H9 (cell line): ENCODE measurements around the gene KDM4C. TPM values are rescaled to one million over a fixed set of nuclear protein-coding genes. Genes with fewer than 3 reads are reported as not detected.

ENCODE experiments used
- DNase-seq: peaks from one replicate; pipeline ENCODE4 v3.0.0-alpha.2; 2017
- H2AFZ ChIP-seq: one replicate; pipeline ENCODE4 v1.6.1; 2013; ENCODE audit warnings: mild to moderate bottlenecking, low read length, control low read depth, moderate library complexity
- H2AK5ac ChIP-seq: 2 replicates; pipeline ENCODE4 v1.6.1; 2013; ENCODE audit warnings: low read length, control low read depth, mixed read lengths; ENCODE audit not compliant: insufficient read length
- H2BK120ac ChIP-seq: one replicate; pipeline ENCODE4 v1.6.1; 2013; ENCODE audit warnings: low read depth, mild to moderate bottlenecking, low read length, control low read depth, inconsistent platforms; ENCODE audit not compliant: poor library complexity, severe bottlenecking
- H2BK12ac ChIP-seq: 2 replicates; pipeline ENCODE4 v1.6.1; 2013; ENCODE audit warnings: low read length, control low read depth, mixed read lengths, low read depth; ENCODE audit not compliant: insufficient read length
- H2BK15ac ChIP-seq: 2 replicates; pipeline ENCODE4 v1.6.1; 2013; ENCODE audit warnings: low read depth, low read length, control low read depth
- H2BK20ac ChIP-seq: one replicate; pipeline ENCODE4 v1.6.1; 2013; ENCODE audit warnings: low read depth, mild to moderate bottlenecking, low read length, control low read depth, inconsistent platforms; ENCODE audit not compliant: poor library complexity, severe bottlenecking
- H2BK5ac ChIP-seq: 2 replicates; pipeline ENCODE4 v1.6.1; 2013; ENCODE audit warnings: low read length, control low read depth, mixed read lengths; ENCODE audit not compliant: insufficient read length
- H3K14ac ChIP-seq: 2 replicates; pipeline ENCODE4 v1.6.1; 2013; ENCODE audit warnings: low read length, control low read depth; ENCODE audit not compliant: insufficient read depth
- H3K18ac ChIP-seq: 2 replicates; pipeline ENCODE4 v1.6.1; 2013; ENCODE audit warnings: low read depth, mild to moderate bottlenecking, mixed read lengths, low read length, control low read depth; ENCODE audit not compliant: insufficient read length
- H3K23ac ChIP-seq: 2 replicates; pipeline ENCODE4 v1.6.1; 2013; ENCODE audit warnings: low read length, control low read depth, mixed read lengths, low read depth; ENCODE audit not compliant: insufficient read length
- H3K23me2 ChIP-seq: 2 replicates; pipeline ENCODE4 v1.6.1; 2013; ENCODE audit warnings: low read depth, mild to moderate bottlenecking, mixed read lengths, low read length, control low read depth; ENCODE audit not compliant: insufficient read length, poor library complexity, severe bottlenecking
- H3K27ac ChIP-seq: 2 replicates; pipeline ENCODE4 v1.5.1; 2013; ENCODE audit warnings: low read length, control low read depth, mixed read lengths, low read depth; ENCODE audit not compliant: insufficient read length
- H3K27me3 ChIP-seq: 2 replicates; pipeline ENCODE4 v1.6.1; 2013; ENCODE audit warnings: low read length, control low read depth, inconsistent platforms; ENCODE audit not compliant: insufficient read depth
- H3K4ac ChIP-seq: 2 replicates; pipeline ENCODE4 v1.6.1; 2013; ENCODE audit warnings: low read depth, mild to moderate bottlenecking, control low read depth, inconsistent platforms, low read length, moderate library complexity
- H3K4me1 ChIP-seq: 2 replicates; pipeline ENCODE4 v1.6.1; 2013; ENCODE audit warnings: low read length, control low read depth, inconsistent platforms; ENCODE audit not compliant: insufficient read depth
- H3K4me2 ChIP-seq: 2 replicates; pipeline ENCODE4 v1.6.1; 2013; ENCODE audit warnings: low read length, control low read depth, mixed read lengths; ENCODE audit not compliant: insufficient read length, insufficient read depth
- H3K56ac ChIP-seq: 2 replicates; pipeline ENCODE4 v1.6.1; 2013; ENCODE audit warnings: low read depth, mild to moderate bottlenecking, mixed read lengths, low read length, control low read depth; ENCODE audit not compliant: insufficient read length
- H3K79me1 ChIP-seq: 2 replicates; pipeline ENCODE4 v1.6.1; 2013; ENCODE audit warnings: low read depth, mild to moderate bottlenecking, moderate library complexity, low read length, control low read depth, inconsistent platforms; ENCODE audit not compliant: insufficient read depth, poor library complexity, severe bottlenecking
- H3K79me2 ChIP-seq: 2 replicates; pipeline ENCODE4 v1.6.1; 2013; ENCODE audit warnings: low read length, control low read depth, inconsistent platforms; ENCODE audit not compliant: insufficient read depth
- H3K9ac ChIP-seq: 2 replicates; pipeline ENCODE4 v1.6.1; 2013; ENCODE audit warnings: low read length, control low read depth, mixed read lengths; ENCODE audit not compliant: insufficient read length; ENCODE audit errors: extremely low read depth
- H3K9me3 ChIP-seq: one replicate; pipeline ENCODE4 v1.6.1; 2013; ENCODE audit warnings: low read depth, low read length, inconsistent platforms; ENCODE audit not compliant: control insufficient read depth
- H3T11ph ChIP-seq: one replicate; pipeline ENCODE4 v1.6.1; 2013; ENCODE audit warnings: mild to moderate bottlenecking, low read length, control low read depth, inconsistent platforms
- H4K20me1 ChIP-seq: one replicate; pipeline ENCODE4 v1.6.1; 2013; ENCODE audit not compliant: control insufficient read depth, insufficient read length, insufficient read depth
- H4K5ac ChIP-seq: 2 replicates; pipeline ENCODE4 v1.6.1; 2013; ENCODE audit warnings: low read depth, mild to moderate bottlenecking, mixed read lengths, low read length, control low read depth; ENCODE audit not compliant: insufficient read length
- H4K8ac ChIP-seq: replicated peaks from 2 replicates; pipeline ENCODE4 v1.6.1; 2013; ENCODE audit warnings: low read length, control low read depth, mixed read lengths, low read depth; ENCODE audit not compliant: insufficient read length
- H4K91ac ChIP-seq: 2 replicates; pipeline ENCODE4 v1.6.1; 2013; ENCODE audit warnings: low read depth, mild to moderate bottlenecking, moderate library complexity, mixed read lengths, low read length, control low read depth; ENCODE audit not compliant: insufficient read length
- H3K27ac Mint-ChIP-seq, 3 experiments: 2 replicates in 2 of 3; 3 replicates in 1 of 3; pipeline ENCODE4 v1.8.0; 2020 to 2021; ENCODE audit warnings: mixed read lengths in 3 of 3, mild to moderate bottlenecking in 1 of 3, moderate library complexity in 1 of 3
- H3K27me3 Mint-ChIP-seq: 2 replicates; pipeline ENCODE4 v1.8.0; 2021; ENCODE audit warnings: low read depth, mild to moderate bottlenecking, moderate library complexity, mixed read lengths
- H3K36me3 Mint-ChIP-seq, 3 experiments: 2 replicates in 2 of 3; 3 replicates in 1 of 3; pipeline ENCODE4 v1.8.0; 2020 to 2021; ENCODE audit warnings: low read depth in 3 of 3, mixed read lengths in 3 of 3; ENCODE audit not compliant: insufficient read depth in 1 of 3
- H3K4me1 Mint-ChIP-seq, 2 experiments: 2 replicates each; pipeline ENCODE4 v1.8.0; 2020; ENCODE audit warnings: mixed read lengths in 2 of 2
- H3K4me3 Mint-ChIP-seq, 2 experiments: 2 replicates in 1 of 2; 3 replicates in 1 of 2; pipeline ENCODE4 v1.8.0; 2020 to 2021; ENCODE audit warnings: mild to moderate bottlenecking in 2 of 2, mixed read lengths in 2 of 2, moderate library complexity in 1 of 2
- H3K9me3 Mint-ChIP-seq, 2 experiments: 2 replicates in 1 of 2; 3 replicates in 1 of 2; pipeline ENCODE4 v1.8.0; 2020; ENCODE audit warnings: mild to moderate bottlenecking in 2 of 2, mixed read lengths in 2 of 2, moderate library complexity in 1 of 2
- WGBS: extraction: QIAGEN DNeasy Blood & Tissue Kit; methylation state at CpG from one replicate; pipeline ENCODE4 v1.1.7; 2013; ENCODE audit warnings: missing lambda C conversion rate, low lambda C conversion rate, mixed read lengths; ENCODE audit not compliant: insufficient read length; ENCODE audit errors: extremely low coverage; 5-methylcytosine and 5-hydroxymethylcytosine counted together
- total RNA-seq: library from RNA; stranded (reverse); gene quantifications from 2 replicates; pipeline ENCODE4 v1.2.1, GENCODE V29; 2021
- TF ChIP-seq, protein P1 (sequence below): fragments of 200-600 bp; sonication (generic); conservative IDR thresholded peaks from 3 replicates; pipeline ENCODE4 v1.8.0; 2021; ENCODE audit warnings: antibody characterized with exemption, mild to moderate bottlenecking

KDM4C gene
- total RNA-seq, 1 experiment from 2014 or later: 24.0 TPM

DNA sequence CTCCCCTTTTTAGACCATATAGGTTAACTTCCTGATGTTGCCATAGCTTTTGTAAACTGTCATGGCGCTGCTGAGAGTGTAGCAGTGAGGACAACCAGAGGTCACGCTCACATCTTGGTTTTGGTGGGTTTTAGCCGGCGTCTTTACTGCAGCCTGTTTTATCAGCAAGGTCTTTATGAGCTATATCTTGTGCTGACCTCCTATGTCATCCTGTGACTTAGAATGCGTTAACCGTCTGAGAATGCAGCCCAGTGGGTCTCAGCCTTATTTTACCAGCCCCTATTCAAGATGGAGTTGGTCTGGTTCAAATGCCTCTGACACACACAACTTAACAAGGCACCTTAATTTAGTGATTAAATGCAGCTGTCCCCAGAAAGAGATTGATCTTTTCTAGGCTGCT lies 23.9 kb upstream of the KDM4C start:
- Mint-ChIP-seq H3K36me3 (peaks cover 0 to 14% (median 10%) of the 10 kb centered on the region in 3 experiments), H3K4me3 (no peak overlapping the region), H3K4me1 (no peaks in the 10 kb centered on the region), H3K9me3 (peaks cover 11 to 15% of the 10 kb centered on the region in 2 experiments), H3K27ac (no peak overlapping the region), H3K27me3 (no peaks in the 10 kb centered on the region)
- no peak overlapping the region for H2AK5ac ChIP-seq
- no peak overlapping the region for H4K8ac ChIP-seq
- no peaks in the 10 kb centered on the region for H4K20me1 ChIP-seq
- H2BK20ac ChIP-seq: no peak overlapping the region
- H3K27me3 ChIP-seq: no peaks in the 10 kb centered on the region
- H3K4me1 ChIP-seq: no peaks in the 10 kb centered on the region
- no peak overlapping the region for H4K91ac ChIP-seq
- H4K5ac ChIP-seq: no peak overlapping the region
- no peak overlapping the region for H3K18ac ChIP-seq
- no peaks in the 10 kb centered on the region for H3K23me2 ChIP-seq
- H3K4ac ChIP-seq: no peak overlapping the region
- H2AFZ ChIP-seq: no peak overlapping the region
- no peak overlapping the region for H2BK120ac ChIP-seq
- H3K9me3 ChIP-seq: no peaks in the 10 kb centered on the region
- no peak overlapping the region for H3K9ac ChIP-seq
- H3K23ac ChIP-seq: no peak overlapping the region
- TF ChIP-seq, protein P1, sequence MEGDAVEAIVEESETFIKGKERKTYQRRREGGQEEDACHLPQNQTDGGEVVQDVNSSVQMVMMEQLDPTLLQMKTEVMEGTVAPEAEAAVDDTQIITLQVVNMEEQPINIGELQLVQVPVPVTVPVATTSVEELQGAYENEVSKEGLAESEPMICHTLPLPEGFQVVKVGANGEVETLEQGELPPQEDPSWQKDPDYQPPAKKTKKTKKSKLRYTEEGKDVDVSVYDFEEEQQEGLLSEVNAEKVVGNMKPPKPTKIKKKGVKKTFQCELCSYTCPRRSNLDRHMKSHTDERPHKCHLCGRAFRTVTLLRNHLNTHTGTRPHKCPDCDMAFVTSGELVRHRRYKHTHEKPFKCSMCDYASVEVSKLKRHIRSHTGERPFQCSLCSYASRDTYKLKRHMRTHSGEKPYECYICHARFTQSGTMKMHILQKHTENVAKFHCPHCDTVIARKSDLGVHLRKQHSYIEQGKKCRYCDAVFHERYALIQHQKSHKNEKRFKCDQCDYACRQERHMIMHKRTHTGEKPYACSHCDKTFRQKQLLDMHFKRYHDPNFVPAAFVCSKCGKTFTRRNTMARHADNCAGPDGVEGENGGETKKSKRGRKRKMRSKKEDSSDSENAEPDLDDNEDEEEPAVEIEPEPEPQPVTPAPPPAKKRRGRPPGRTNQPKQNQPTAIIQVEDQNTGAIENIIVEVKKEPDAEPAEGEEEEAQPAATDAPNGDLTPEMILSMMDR: no peak
- no CpG with 5 or more reads among the region's 6 CpGs for WGBS
- DNase-seq: no peak
- H3K79me1 ChIP-seq: no peaks in the 10 kb centered on the region
- H3K27ac ChIP-seq: no peak overlapping the region
- no peak overlapping the region for H3K56ac ChIP-seq
- H3K4me2 ChIP-seq: no peak overlapping the region
- no peak overlapping the region for H2BK5ac ChIP-seq
- no peaks in the 10 kb centered on the region for H3K79me2 ChIP-seq
- H3K14ac ChIP-seq: no peak overlapping the region
- no peak overlapping the region for H2BK15ac ChIP-seq
- H2BK12ac ChIP-seq: no peak overlapping the region
- H3T11ph ChIP-seq: no peak overlapping the region
